Calu3 (cell line): Measurements from ENCODE around the gene TAS2R20. TPM values are rescaled to one million over a fixed set of nuclear protein-coding genes. Genes with fewer than 3 reads are reported as not detected.

ENCODE experiments used
- BruUV-seq: library from RNA; stranded (reverse); fragments of 400-500 nt; replicated peaks from 2 replicates; lab custom pipeline; 2021; lab: Mats Ljungman, UMichigan
- CTCF ChIA-PET: fragments of 300-600 bp; sonication (Branson Sonifier 250); formaldehyde crosslinking; loops from one replicate; lab custom pipeline; 2022; ENCODE audit warnings: antibody characterized with exemption; lab: Charles Lee
- DNase-seq: peaks from one replicate; pipeline ENCODE4 v3.0.0; 2022
- H3K27ac Mint-ChIP-seq: one replicate; pipeline ENCODE4 v1.8.0; 2022; ENCODE audit warnings: mixed read lengths; ENCODE audit not compliant: unreplicated experiment
- H3K27me3 Mint-ChIP-seq: one replicate; pipeline ENCODE4 v1.8.0; 2022; ENCODE audit warnings: mixed read lengths; ENCODE audit not compliant: unreplicated experiment
- H3K36me3 Mint-ChIP-seq: one replicate; pipeline ENCODE4 v1.8.0; 2022; ENCODE audit warnings: mild to moderate bottlenecking, moderate library complexity, mixed read lengths; ENCODE audit not compliant: insufficient read depth, unreplicated experiment
- H3K4me1 Mint-ChIP-seq: one replicate; pipeline ENCODE4 v1.8.0; 2022; ENCODE audit warnings: mild to moderate bottlenecking, low read depth, mixed read lengths; ENCODE audit not compliant: unreplicated experiment
- H3K4me3 Mint-ChIP-seq: one replicate; pipeline ENCODE4 v1.8.0; 2022; ENCODE audit warnings: mild to moderate bottlenecking, low read depth, moderate library complexity, mixed read lengths; ENCODE audit not compliant: unreplicated experiment
- H3K9me3 Mint-ChIP-seq: one replicate; pipeline ENCODE4 v1.8.0; 2022; ENCODE audit warnings: low read depth, mixed read lengths; ENCODE audit not compliant: unreplicated experiment
- intact Hi-C: fragments of 100-400 bp; cut with micrococcal nuclease; formaldehyde crosslinking; loops from one replicate; pipeline ENCODE4 v1.10.0; 2022; ENCODE audit not compliant: unreplicated experiment
- total RNA-seq: library from RNA; stranded (reverse); gene quantifications from 2 replicates; pipeline ENCODE4 v1.2.3, GENCODE V29; 2022
- TF ChIP-seq, protein P1 (sequence below): fragments of 200-600 bp; IDR thresholded peaks from one replicate; pipeline ENCODE4 v1.8.0; 2022; ENCODE audit warnings: antibody characterized with exemption; ENCODE audit not compliant: unreplicated experiment

Gene TAS2R20
- total RNA-seq, 1 experiment from 2014 or later: 3.3 TPM

DNA sequence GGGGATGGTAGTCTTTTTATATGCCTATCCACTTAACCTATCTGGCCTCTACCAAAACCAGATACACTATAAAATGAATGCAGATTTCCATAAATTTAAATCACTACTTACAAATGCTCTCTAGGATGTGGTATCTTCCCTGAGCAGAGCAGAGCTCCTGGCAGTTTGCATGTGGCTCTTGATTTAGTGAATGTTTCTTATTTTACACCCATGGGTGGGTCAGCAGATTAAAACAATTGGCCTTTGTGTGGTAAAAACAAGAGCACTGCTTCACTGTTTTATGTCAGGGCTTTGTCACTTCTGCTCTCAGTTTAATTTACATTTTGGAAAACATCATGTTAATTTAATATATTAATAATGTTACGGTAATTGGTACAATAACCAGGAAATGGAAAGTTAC is 18.8 kb upstream of the TAS2R20 start:
- DNase-seq: no peak
- Mint-ChIP-seq H3K27me3 (no peaks in the 10 kb centered on the region), H3K36me3 (no peaks in the 10 kb centered on the region), H3K27ac (no peak overlapping the region), H3K4me1 (peaks cover 15% of the 10 kb centered on the region), H3K9me3 (no peaks in the 10 kb centered on the region), H3K4me3 (no peak overlapping the region)
- TF ChIP-seq, protein P1, sequence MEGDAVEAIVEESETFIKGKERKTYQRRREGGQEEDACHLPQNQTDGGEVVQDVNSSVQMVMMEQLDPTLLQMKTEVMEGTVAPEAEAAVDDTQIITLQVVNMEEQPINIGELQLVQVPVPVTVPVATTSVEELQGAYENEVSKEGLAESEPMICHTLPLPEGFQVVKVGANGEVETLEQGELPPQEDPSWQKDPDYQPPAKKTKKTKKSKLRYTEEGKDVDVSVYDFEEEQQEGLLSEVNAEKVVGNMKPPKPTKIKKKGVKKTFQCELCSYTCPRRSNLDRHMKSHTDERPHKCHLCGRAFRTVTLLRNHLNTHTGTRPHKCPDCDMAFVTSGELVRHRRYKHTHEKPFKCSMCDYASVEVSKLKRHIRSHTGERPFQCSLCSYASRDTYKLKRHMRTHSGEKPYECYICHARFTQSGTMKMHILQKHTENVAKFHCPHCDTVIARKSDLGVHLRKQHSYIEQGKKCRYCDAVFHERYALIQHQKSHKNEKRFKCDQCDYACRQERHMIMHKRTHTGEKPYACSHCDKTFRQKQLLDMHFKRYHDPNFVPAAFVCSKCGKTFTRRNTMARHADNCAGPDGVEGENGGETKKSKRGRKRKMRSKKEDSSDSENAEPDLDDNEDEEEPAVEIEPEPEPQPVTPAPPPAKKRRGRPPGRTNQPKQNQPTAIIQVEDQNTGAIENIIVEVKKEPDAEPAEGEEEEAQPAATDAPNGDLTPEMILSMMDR: no peak
- intact Hi-C loops: no loop called here
- CTCF ChIA-PET: no interaction called here
- no TSS peak for BruUV-seq

DNA sequence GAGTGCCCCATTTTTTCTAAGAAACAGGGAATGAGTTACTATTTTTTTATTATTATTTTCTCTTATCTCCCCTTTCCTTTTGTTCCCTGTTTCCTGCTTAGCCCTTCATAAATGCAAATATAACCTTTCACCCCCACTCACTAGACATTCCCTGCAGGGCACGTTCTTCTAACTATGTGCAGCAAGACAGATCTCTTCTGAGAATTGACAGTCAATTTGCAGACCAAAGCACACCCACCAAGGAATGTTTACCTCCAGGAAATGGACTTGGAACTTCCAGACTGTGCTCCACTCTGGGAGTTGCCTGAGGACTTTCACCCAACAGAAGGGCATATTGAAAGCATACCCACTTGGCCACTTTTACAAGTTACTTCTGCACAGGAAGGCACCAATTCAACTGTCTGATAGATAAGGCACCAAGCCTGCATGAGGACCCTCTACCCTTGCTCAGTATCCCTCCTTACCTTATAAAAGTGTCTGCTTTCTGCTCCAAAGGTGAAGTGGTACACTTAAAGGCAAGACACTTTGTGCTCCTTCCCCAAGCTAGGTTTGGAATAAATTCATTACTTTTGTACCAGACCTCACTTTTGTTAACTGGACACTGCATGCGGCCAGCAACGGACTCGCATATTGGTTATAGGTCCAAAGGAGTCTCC is 17.8 kb upstream of the TAS2R20 start:
- BruUV-seq: no TSS peak
- H3K36me3 Mint-ChIP-seq: no peaks in the 10 kb centered on the region
- CTCF ChIA-PET: no interaction called here
- no peaks in the 10 kb centered on the region for H3K27me3 Mint-ChIP-seq
- TF ChIP-seq, protein P1: no peak
- H3K9me3 Mint-ChIP-seq: no peaks in the 10 kb centered on the region
- H3K27ac Mint-ChIP-seq: peak overlapping the region; percentile 11
- intact Hi-C loops: loop anchor here (1.0 kb wide), 1 partner anchor 54 kb away; no protein-coding TSS in a partner anchor
- peaks cover 15% of the 10 kb centered on the region for H3K4me1 Mint-ChIP-seq
- H3K4me3 Mint-ChIP-seq: no peak overlapping the region
- DNase-seq: peak; percentile 7

DNA sequence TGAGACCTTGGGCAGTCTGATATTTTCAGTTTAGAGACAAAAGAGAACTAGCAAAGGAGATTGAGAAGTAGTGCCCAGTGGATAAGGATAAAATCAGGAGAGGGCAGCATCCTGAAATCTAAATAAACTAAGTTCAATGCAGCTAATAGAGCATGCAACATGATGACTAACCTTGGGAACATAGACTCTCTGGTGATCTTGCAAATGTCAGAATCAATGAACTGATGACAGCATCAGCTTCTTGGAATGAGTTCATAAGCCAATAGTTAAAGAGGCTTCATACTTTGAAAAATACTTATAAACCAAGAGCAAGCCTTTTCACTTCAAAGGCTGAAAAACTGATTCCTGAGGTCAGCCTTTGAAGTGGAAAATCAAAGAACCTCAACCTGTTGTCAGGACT is 16.1 kb upstream of the TAS2R20 start:
- no peaks in the 10 kb centered on the region for H3K27me3 Mint-ChIP-seq
- BruUV-seq: no TSS peak
- no peaks in the 10 kb centered on the region for H3K36me3 Mint-ChIP-seq
- H3K9me3 Mint-ChIP-seq: no peaks in the 10 kb centered on the region
- peaks cover 15% of the 10 kb centered on the region for H3K4me1 Mint-ChIP-seq
- no peak for DNase-seq
- TF ChIP-seq, protein P1: no peak
- CTCF ChIA-PET: interaction anchor here (1.0 kb wide), 1 partner anchor 55 kb away, joined by 4 read pairs; no protein-coding TSS in a partner anchor
- intact Hi-C loops: no loop called here
- H3K4me3 Mint-ChIP-seq: no peak overlapping the region
- no peak overlapping the region for H3K27ac Mint-ChIP-seq

DNA sequence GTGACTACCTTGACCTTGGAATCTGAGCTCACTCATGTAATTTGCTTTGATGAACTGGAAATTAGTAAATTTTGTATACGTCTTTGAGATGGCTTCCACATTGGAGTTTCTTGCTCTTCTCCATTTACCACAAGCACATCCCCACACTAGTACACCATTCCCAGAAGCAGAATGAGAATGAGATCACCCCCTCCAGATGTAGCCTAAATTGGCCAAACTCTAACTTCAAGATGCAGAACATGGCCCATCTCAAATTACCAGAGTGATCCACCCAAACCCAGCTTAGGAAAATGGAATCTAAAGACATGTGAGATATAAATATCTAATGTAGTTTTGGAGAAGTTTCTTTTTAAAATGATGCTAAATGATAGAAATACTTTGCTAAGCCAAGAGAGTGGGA is 9.5 kb upstream of the TAS2R20 start:
- intact Hi-C loops: no loop called here
- CTCF ChIA-PET: no interaction called here
- DNase-seq: no peak
- no peaks in the 10 kb centered on the region for H3K36me3 Mint-ChIP-seq
- no TSS peak for BruUV-seq
- H3K27ac Mint-ChIP-seq: no peak overlapping the region
- H3K9me3 Mint-ChIP-seq: no peaks in the 10 kb centered on the region
- TF ChIP-seq, protein P1: no peak
- no peaks in the 10 kb centered on the region for H3K27me3 Mint-ChIP-seq
- no peaks in the 10 kb centered on the region for H3K4me1 Mint-ChIP-seq
- H3K4me3 Mint-ChIP-seq: no peak overlapping the region
